Small intestine (tissue), 7 donors: ENCODE measurements around the gene APOBEC3C. TPM values are rescaled to one million over a fixed set of nuclear protein-coding genes. Genes with fewer than 3 reads are reported as not detected.

Experiments used
- DNase-seq, 2 donors: peaks; one replicate each; pipeline versions ENCODE4 v3.0.0 to v3.0.0-alpha.2; 2013
- FAIRE-seq: peaks from 2 replicates; lab custom pipeline; 2012; peaks lifted over from hg19 to GRCh38; lab: Jason Lieb, UNC
- H3K27ac ChIP-seq, 3 donors: one replicate each; pipeline ENCODE4 v1.5.1; 2013; ENCODE audit warnings: low read length in 2 of 3, mild to moderate bottlenecking in 2 of 3, control low read depth in 1 of 3, inconsistent platforms in 1 of 3, low read depth in 1 of 3, moderate library complexity in 1 of 3
- H3K27me3 ChIP-seq, 3 donors: one replicate each; pipeline ENCODE4 v1.6.1; 2013; ENCODE audit warnings: low read length in 3 of 3, inconsistent platforms in 1 of 3; ENCODE audit not compliant: control insufficient read depth in 3 of 3, insufficient read depth in 3 of 3
- H3K36me3 ChIP-seq, 3 donors: one replicate each; pipeline ENCODE4 v1.6.1; 2013; ENCODE audit warnings: low read length in 3 of 3, inconsistent platforms in 1 of 3, low read depth in 1 of 3, mild to moderate bottlenecking in 1 of 3, moderate library complexity in 1 of 3; ENCODE audit not compliant: control insufficient read depth in 3 of 3, insufficient read depth in 2 of 3
- H3K4me1 ChIP-seq, 3 donors: one replicate each; pipeline ENCODE4 v1.6.1; 2013; ENCODE audit warnings: low read length in 2 of 3, inconsistent platforms in 1 of 3, low read depth in 1 of 3, mild to moderate bottlenecking in 1 of 3, moderate library complexity in 1 of 3; ENCODE audit not compliant: control insufficient read depth in 3 of 3, insufficient read depth in 2 of 3
- H3K4me3 ChIP-seq, 3 donors: one replicate each; pipeline ENCODE4 v1.5.1; 2013; ENCODE audit warnings: low read length in 3 of 3, control low read depth in 1 of 3, inconsistent platforms in 1 of 3, low read depth in 1 of 3, mild to moderate bottlenecking in 1 of 3, moderate library complexity in 1 of 3
- H3K9me3 ChIP-seq, 2 donors: one replicate each; pipeline ENCODE4 v1.6.1; 2013; ENCODE audit warnings: low read depth in 1 of 2, low read length in 1 of 2; ENCODE audit not compliant: control insufficient read depth in 2 of 2, insufficient read depth in 1 of 2
- WGBS, 3 donors: extraction: QIAGEN DNeasy Blood & Tissue Kit; methylation state at CpG; one replicate each; pipeline ENCODE4 v1.1.7; 2013; 5-methylcytosine and 5-hydroxymethylcytosine counted together
- polyA plus RNA-seq, 4 donors: library from polyadenylated mRNA; stranded (reverse) in 3 of 4; unstranded in 1 of 4; fragments of 200-250 nt in 3 of 4; fragments of 120-200 nt in 1 of 4; gene quantifications; one replicate each; pipeline versions ENCODE4 v1.2.1 to v1.2.3, GENCODE V29; 2013
- donor health status: healthy with polysubstance abuse.
- donor health status: control.
- donor health status: control.
- donor health status: Bipolar disorder and iron deficiency.
- donor health status: healthy.

Gene APOBEC3C
- polyA plus RNA-seq, 4 donors, result 2.2 to 16.3 (median 11.2) TPM

GRCh38 chr22:39068033-39068785 is 54.2 kb downstream of the APOBEC3C start:
- no peak for DNase-seq
- H3K9me3 ChIP-seq, result no peaks in the 10 kb centered on the region
- no peaks in the 10 kb centered on the region for H3K36me3 ChIP-seq
- FAIRE-seq, result no peak
- H3K27ac ChIP-seq, result peak overlapping the region in 1 of 3 donors; percentile 39
- H3K4me3 ChIP-seq, result no peak overlapping the region
- no peaks in the 10 kb centered on the region for H3K4me1 ChIP-seq
- WGBS, 3 donors, result 60 to 77% (median 72%) methylated on average over 12 to 13 of the region's 13 CpGs
- H3K27me3 ChIP-seq, result no peaks in the 10 kb centered on the region

Other genes starting within 250 kb of the APOBEC3C start
- gene DNAL4, start 220.1 kb upstream of the APOBEC3C start, polyA plus RNA-seq, result 10 to 100 TPM in 2 of 4 donors, 1 to 10 TPM in 2; 9.2 to 17.4 (median 12.8) TPM
- 1 to 10 TPM in 2 of 4 donors, under 1 TPM in 2; 0.22 to 5.3 (median 2.2) TPM for gene NPTXR, start 170.2 kb upstream of the APOBEC3C start, polyA plus RNA-seq
- gene CBX6, start 142.0 kb upstream of the APOBEC3C start, polyA plus RNA-seq, result 10 to 100 TPM in 2 of 4 donors, 1 to 10 TPM in 2; 1.1 to 16.0 (median 9.5) TPM
- under 1 TPM in 3 of 4 donors, not detected in 1; 0.13 to 0.81 (median 0.37) TPM for gene APOBEC3A, start 56.6 kb upstream of the APOBEC3C start, polyA plus RNA-seq
- gene APOBEC3B, start 31.9 kb upstream of the APOBEC3C start, polyA plus RNA-seq, result 1 to 10 TPM; 3.5 to 5.8 (median 4.6) TPM
- 1 to 10 TPM in 3 of 4 donors, not detected in 1; 1.1 to 2.9 (median 2.4) TPM for gene APOBEC3D, start 6.9 kb downstream of the APOBEC3C start, polyA plus RNA-seq
- gene APOBEC3F, start 26.6 kb downstream of the APOBEC3C start, polyA plus RNA-seq, result 1 to 10 TPM; 3.1 to 4.4 (median 3.6) TPM
- gene APOBEC3G, start 63.0 kb downstream of the APOBEC3C start, polyA plus RNA-seq, result 1 to 10 TPM; 1.3 to 8.0 (median 5.9) TPM
- under 1 TPM in 2 of 4 donors, not detected in 2; 0.12 to 0.22 TPM for gene APOBEC3H, start 83.0 kb downstream of the APOBEC3C start, polyA plus RNA-seq
- 10 to 100 TPM in 3 of 4 donors, 1 to 10 TPM in 1; 9.8 to 29.8 (median 21.2) TPM for gene CBX7, start 138.4 kb downstream of the APOBEC3C start, polyA plus RNA-seq
- gene PDGFB, start 230.7 kb downstream of the APOBEC3C start, polyA plus RNA-seq, result 1 to 10 TPM in 2 of 4 donors, under 1 TPM in 2; 0.22 to 7.5 (median 2.8) TPM